IMR-90 (cell line): ENCODE data around the gene FAM174B. TPM values are rescaled to one million over a fixed set of nuclear protein-coding genes. Genes with fewer than 3 reads are reported as not detected.

ENCODE experiments used
- ATAC-seq: fragments of 200-7000 bp; cut with Tn5 transposase; 2 replicates; pipeline ENCODE4 v1.9.1; 2020; ENCODE audit warnings: low read depth, mild to moderate bottlenecking, moderate library complexity
- BruUV-seq: library from RNA; stranded (reverse); fragments of 400-500 nt; replicated peaks from 2 replicates; lab custom pipeline; 2021; lab: Mats Ljungman, UMichigan
- CTCF ChIA-PET: fragments of 300-600 bp; formaldehyde crosslinking; extraction: SDS; loops from one replicate; lab custom pipeline; 2021; ENCODE audit warnings: antibody characterized with exemption; lab: Yijun Ruan, JAX
- POLR2A ChIA-PET: fragments of 300-600 bp; sonication (Branson Sonifier 250); formaldehyde crosslinking; loops from one replicate; lab custom pipeline; 2022; ENCODE audit warnings: antibody characterized with exemption; ENCODE audit not compliant: unreplicated experiment; lab: Charles Lee
- DNase-seq: peaks from one replicate; pipeline ENCODE4 v3.0.0; 2013
- H2AFZ ChIP-seq: replicated peaks from 2 replicates; pipeline ENCODE3; 2013; ENCODE audit warnings: low read length, mild to moderate bottlenecking; ENCODE audit not compliant: poor library complexity
- H2AK5ac ChIP-seq: 2 replicates; pipeline ENCODE4 v1.6.1; 2013; ENCODE audit warnings: low read depth, low read length, inconsistent platforms
- H2AK9ac ChIP-seq: replicated peaks from 2 replicates; pipeline ENCODE3; 2013; ENCODE audit warnings: mild to moderate bottlenecking, low read depth, low read length, moderate library complexity; ENCODE audit not compliant: poor library complexity
- H2BK120ac ChIP-seq: 2 replicates; pipeline ENCODE4 v1.6.1; 2013; ENCODE audit warnings: low read depth, low read length, inconsistent platforms
- H2BK15ac ChIP-seq: 3 replicates; pipeline ENCODE4 v1.6.1; 2013; ENCODE audit warnings: low read depth, low read length, inconsistent platforms
- H2BK20ac ChIP-seq: 2 replicates; pipeline ENCODE4 v1.6.1; 2013; ENCODE audit warnings: low read depth, mild to moderate bottlenecking, inconsistent platforms, low read length, moderate library complexity
- H2BK5ac ChIP-seq: 2 replicates; pipeline ENCODE4 v1.6.1; 2013; ENCODE audit warnings: mild to moderate bottlenecking, low read depth, low read length, inconsistent platforms; ENCODE audit not compliant: poor library complexity, severe bottlenecking
- H3K14ac ChIP-seq: replicated peaks from 2 replicates; pipeline ENCODE4 v1.6.1; 2013; ENCODE audit warnings: low read depth, low read length, inconsistent platforms
- H3K18ac ChIP-seq: 2 replicates; pipeline ENCODE4 v1.6.1; 2013; ENCODE audit warnings: low read depth, low read length, control low read depth
- H3K23ac ChIP-seq: 2 replicates; pipeline ENCODE4 v1.6.1; 2013; ENCODE audit warnings: low read depth, low read length, inconsistent platforms
- H3K27ac ChIP-seq: 2 replicates; pipeline ENCODE4 v1.5.1; 2013; ENCODE audit warnings: mild to moderate bottlenecking, control low read depth, low read length; ENCODE audit not compliant: insufficient read depth
- H3K27me3 ChIP-seq: 2 replicates; pipeline ENCODE4 v1.6.1; 2013; ENCODE audit warnings: low read length; ENCODE audit not compliant: control insufficient read depth, insufficient read depth
- H3K36me3 ChIP-seq: 2 replicates; pipeline ENCODE4 v1.6.1; 2013; ENCODE audit warnings: low read length, mixed read lengths; ENCODE audit not compliant: control insufficient read depth, insufficient read depth
- H3K4ac ChIP-seq: 2 replicates; pipeline ENCODE4 v1.6.1; 2013; ENCODE audit warnings: low read depth, low read length, inconsistent platforms
- H3K4me1 ChIP-seq: 2 replicates; pipeline ENCODE4 v1.6.1; 2013; ENCODE audit warnings: low read length, mixed read lengths; ENCODE audit not compliant: control insufficient read depth, insufficient read depth
- H3K4me2 ChIP-seq: 2 replicates; pipeline ENCODE4 v1.6.1; 2013; ENCODE audit warnings: low read depth, mild to moderate bottlenecking, control low read depth, low read length, moderate library complexity
- H3K4me3 ChIP-seq: 2 replicates; pipeline ENCODE4 v1.5.1; 2013; ENCODE audit warnings: low read depth, mild to moderate bottlenecking, control low read depth, low read length, moderate library complexity; ENCODE audit not compliant: insufficient read depth
- H3K56ac ChIP-seq: 2 replicates; pipeline ENCODE4 v1.6.1; 2013; ENCODE audit warnings: low read length, inconsistent platforms; ENCODE audit not compliant: insufficient read depth; ENCODE audit errors: extremely low read depth
- H3K79me1 ChIP-seq, 2 experiments: 2 replicates each; pipeline ENCODE4 v1.6.1; 2013; ENCODE audit warnings: low read length in 2 of 2, inconsistent platforms in 1 of 2, low read depth in 1 of 2
- H3K9ac ChIP-seq: 2 replicates; pipeline ENCODE4 v1.6.1; 2013; ENCODE audit warnings: low read depth, low read length, control low read depth
- H3K9me1 ChIP-seq: 2 replicates; pipeline ENCODE4 v1.6.1; 2013; ENCODE audit warnings: low read length, inconsistent platforms; ENCODE audit not compliant: insufficient read depth
- H3K9me3 ChIP-seq: 2 replicates; pipeline ENCODE4 v1.6.1; 2013; ENCODE audit warnings: low read length; ENCODE audit not compliant: control insufficient read depth, insufficient read depth
- H4K20me1 ChIP-seq: 2 replicates; pipeline ENCODE4 v1.6.1; 2013; ENCODE audit warnings: low read length, inconsistent platforms; ENCODE audit not compliant: insufficient read depth
- H4K5ac ChIP-seq: 2 replicates; pipeline ENCODE4 v1.6.1; 2013; ENCODE audit warnings: mild to moderate bottlenecking, low read depth, low read length, control low read depth
- H4K8ac ChIP-seq, 2 experiments: 2 replicates each; pipeline ENCODE4 v1.6.1; 2013; ENCODE audit warnings: low read depth in 2 of 2, low read length in 2 of 2, control low read depth in 1 of 2, inconsistent platforms in 1 of 2
- H4K91ac ChIP-seq: 2 replicates; pipeline ENCODE4 v1.6.1; 2013; ENCODE audit warnings: low read depth, low read length, inconsistent platforms; ENCODE audit not compliant: insufficient read depth
- BHLHE40 ChIP-seq: fragments of 150-350 bp; IDR thresholded peaks from 2 replicates; pipeline ENCODE4 v1.6.1; 2016; ENCODE audit warnings: mild to moderate bottlenecking, low read depth, low read length
- CHD1 ChIP-seq: IDR thresholded peaks from 2 replicates; pipeline ENCODE4 v1.6.1; 2012; ENCODE audit warnings: low read depth, low read length, improper control_type of control experiment
- CTCF ChIP-seq: conservative IDR thresholded peaks from 2 replicates; pipeline ENCODE4 v1.5.1; 2012; ENCODE audit warnings: mild to moderate bottlenecking, low read depth, low read length, improper control_type of control experiment
- MAFK ChIP-seq: IDR thresholded peaks from 2 replicates; pipeline ENCODE4 v1.6.1; 2012; ENCODE audit warnings: low read depth, low read length, improper control_type of control experiment
- MAZ ChIP-seq: IDR thresholded peaks from 2 replicates; pipeline ENCODE4 v1.6.1; 2012; ENCODE audit warnings: low read depth, mild to moderate bottlenecking, low read length, improper control_type of control experiment, moderate library complexity, borderline replicate concordance
- MXI1 ChIP-seq: IDR thresholded peaks from 2 replicates; pipeline ENCODE4 v1.6.1; 2012; ENCODE audit warnings: low read depth, mild to moderate bottlenecking, low read length, moderate library complexity, borderline replicate concordance
- NFE2L2 ChIP-seq: fragments of 150-350 bp; IDR thresholded peaks from 2 replicates; pipeline ENCODE4 v1.6.1; 2016; ENCODE audit warnings: low read depth, mild to moderate bottlenecking, low read length
- RCOR1 ChIP-seq: IDR thresholded peaks from 2 replicates; pipeline ENCODE4 v1.6.1; 2012; ENCODE audit warnings: mild to moderate bottlenecking, low read length, improper control_type of control experiment; ENCODE audit not compliant: insufficient replicate concordance
- WGBS, 2 experiments: methylation state at CpG; one replicate each; pipeline versions ENCODE4 v1.1.5 to v1.1.7; 2013; ENCODE audit warnings: missing lambda C conversion rate in 2 of 2; ENCODE audit not compliant: insufficient read length in 1 of 2; ENCODE audit errors: extremely low coverage in 2 of 2; 5-methylcytosine and 5-hydroxymethylcytosine counted together
- dilution Hi-C: fragments of 300-500 bp; cut with HindIII; formaldehyde crosslinking; loops from one replicate; pipeline ENCODE4 v1.14.3; 2018; ENCODE audit warnings: low sequenced_read_pairs; ENCODE audit not compliant: unreplicated experiment
- in situ Hi-C: fragments of 300-500 bp; cut with MboI; formaldehyde crosslinking; loops from 3 replicates; pipeline ENCODE4 v1.14.3; 2019; ENCODE audit warnings: low sequenced_read_pairs, inconsistent platforms, mixed read lengths
- intact Hi-C: fragments of 100-400 bp; cut with micrococcal nuclease; formaldehyde crosslinking; loops from 2 replicates; pipeline ENCODE4 v1.10.0; 2022
- polyA plus RNA-seq, 3 experiments: library from polyadenylated mRNA; depleted of rRNA; stranded (reverse); fragments of >200 nt; gene quantifications; 2 replicates each; pipeline ENCODE4 v1.2.3, GENCODE V29; 2012; ENCODE audit warnings: low replicate concordance in 1 of 3
- total RNA-seq: library from RNA; depleted of rRNA; stranded (reverse); fragments of >200 nt; gene quantifications from 2 replicates; pipeline ENCODE4 v1.2.3, GENCODE V29; 2012
- TF ChIP-seq, protein P1 (sequence below): fragments of 150-350 bp; IDR thresholded peaks from 2 replicates; pipeline ENCODE4 v1.6.1; 2016; ENCODE audit warnings: low read depth, mild to moderate bottlenecking, low read length, moderate library complexity, borderline replicate concordance

The FAM174B gene
- total and polyA plus RNA-seq, 2 of the 4 experiments (the other 2 are of a cell fraction) = 0.18 to 0.56 TPM

- Histone ChIP-seq H2BK120ac (no peak overlapping the region), H3K9ac (no peak overlapping the region), H3K79me1 (no peaks in the 10 kb centered on the region), H3K27ac (no peak overlapping the region), H2BK15ac (no peak overlapping the region), H4K8ac (no peak overlapping the region), H3K4me1 (no peaks in the 10 kb centered on the region), H3K27me3 (peaks cover 2% of the 10 kb centered on the region; the same call in 1 of the 2 replicates), H2BK5ac (no peak overlapping the region), H3K9me3 (no peaks in the 10 kb centered on the region), H3K14ac (no peak overlapping the region), H4K20me1 (no peaks in the 10 kb centered on the region), H2BK20ac (no peak overlapping the region), H3K56ac (no peak overlapping the region), H2AK9ac (no peak overlapping the region), H4K5ac (no peak overlapping the region), H3K36me3 (no peaks in the 10 kb centered on the region), H3K23ac (no peak overlapping the region), H4K91ac (no peak overlapping the region), H3K4me2 (no peak overlapping the region), H3K9me1 (no peaks in the 10 kb centered on the region), H3K4me3 (no peak overlapping the region), H2AK5ac (no peak overlapping the region), H3K4ac (no peak overlapping the region), H2AFZ (no peak overlapping the region), H3K18ac (no peak overlapping the region)
- BruUV-seq = no TSS peak
- ChIA-PET CTCF (no interaction called here), POLR2A (no interaction called here)
- intact Hi-C loops (no loop called here), dilution Hi-C loops (no loop called here), in situ Hi-C loops (no loop called here)
- no peak for ATAC-seq
- 85% methylated on average over 7 of the region's 9 CpGs; no CpG with 5 or more reads in 1 of the 2 experiments for WGBS, 2 experiments
- TF ChIP-seq MAFK = no peak
- TF ChIP-seq RCOR1 = no peak
- TF ChIP-seq MXI1 = no peak
- TF ChIP-seq CTCF = no peak
- no peak for TF ChIP-seq MAZ
- TF ChIP-seq NFE2L2 = no peak
- TF ChIP-seq BHLHE40 = no peak
- TF ChIP-seq, protein P1, sequence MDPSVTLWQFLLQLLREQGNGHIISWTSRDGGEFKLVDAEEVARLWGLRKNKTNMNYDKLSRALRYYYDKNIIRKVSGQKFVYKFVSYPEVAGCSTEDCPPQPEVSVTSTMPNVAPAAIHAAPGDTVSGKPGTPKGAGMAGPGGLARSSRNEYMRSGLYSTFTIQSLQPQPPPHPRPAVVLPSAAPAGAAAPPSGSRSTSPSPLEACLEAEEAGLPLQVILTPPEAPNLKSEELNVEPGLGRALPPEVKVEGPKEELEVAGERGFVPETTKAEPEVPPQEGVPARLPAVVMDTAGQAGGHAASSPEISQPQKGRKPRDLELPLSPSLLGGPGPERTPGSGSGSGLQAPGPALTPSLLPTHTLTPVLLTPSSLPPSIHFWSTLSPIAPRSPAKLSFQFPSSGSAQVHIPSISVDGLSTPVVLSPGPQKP = no peak
- no peak for TF ChIP-seq CHD1
- DNase-seq = no peak
These were observed 49.3 kb downstream of the FAM174B start for GRCh38 chr15:92606126-92606835.
